ENCODE results near the gene OR14I1. TPM values are rescaled to one million over a fixed set of nuclear protein-coding genes. Genes with fewer than 3 reads are reported as not detected.

The OR14I1 gene
- not detected in 2 replicates for total RNA-seq (2014; rRNA removed; shearing (Covaris generic))

GRCh38 chr1:248702714-248703113 is at the start of gene OR14I1:
Gene OR14I1 (minus strand): TSS chr1:248702766.
- Histone ChIP-seq H3K4me3 (no peak within 1 kb of the TSS), H3K27me3 (replicated peaks) (no peaks in the 10 kb centered on the region), H3K4me1 (replicated peaks) (no peaks in the 10 kb centered on the region), H3K36me3 (no peaks in the 10 kb centered on the region), H3K9me3 (replicated peaks) (0 out of 2 replicates have a peak, but pooled peaks cover 4% of the 10 kb centered on the region), H3K27ac (no peak within 1 kb of the TSS)
- no peak for DNase-seq (ENCODE audit: low read depth in 1 of 2, low spot score in 2 of 2)

GRCh38 chr1:248751635-248752034 is 49.1 kb upstream of the OR14I1 start:
- no peaks in the 10 kb centered on the region for H3K36me3 ChIP-seq
- DNase-seq (ENCODE audit: low read depth in 1 of 2, low spot score in 2 of 2), result no peak
- H3K9me3 ChIP-seq (replicated peaks), result peaks cover 8% of the 10 kb centered on the region
- no peaks in the 10 kb centered on the region for H3K27me3 ChIP-seq (replicated peaks)
- H3K4me3 ChIP-seq, result no peak overlapping the region
- no peak overlapping the region for H3K27ac ChIP-seq
- no peaks in the 10 kb centered on the region for H3K4me1 ChIP-seq (replicated peaks)

- H3K4me3 ChIP-seq, result no peak overlapping the region
- DNase-seq (ENCODE audit: low read depth in 1 of 2, low spot score in 2 of 2), result no peak
- no peaks in the 10 kb centered on the region for H3K36me3 ChIP-seq
- H3K4me1 ChIP-seq (replicated peaks), result no peaks in the 10 kb centered on the region
- H3K27ac ChIP-seq, result no peak overlapping the region
- peaks cover 8% of the 10 kb centered on the region for H3K9me3 ChIP-seq (replicated peaks)
- no peaks in the 10 kb centered on the region for H3K27me3 ChIP-seq (replicated peaks)
Measured at GRCh38 chr1:248751142-248751541, 48.6 kb upstream of the OR14I1 start.

- no peak overlapping the region for H3K4me3 ChIP-seq
- H3K9me3 ChIP-seq (replicated peaks), result peaks cover 8% of the 10 kb centered on the region
- no peaks in the 10 kb centered on the region for H3K27me3 ChIP-seq (replicated peaks)
- DNase-seq (ENCODE audit: low read depth in 1 of 2, low spot score in 2 of 2), result no peak
- H3K4me1 ChIP-seq (replicated peaks), result no peaks in the 10 kb centered on the region
- no peak overlapping the region for H3K27ac ChIP-seq
- H3K36me3 ChIP-seq, result no peaks in the 10 kb centered on the region
Measured at GRCh38 chr1:248750496-248750895, 47.9 kb upstream of the OR14I1 start.

GRCh38 chr1:248748211-248748610 is 45.6 kb upstream of the OR14I1 start:
- Histone ChIP-seq H3K4me1 (replicated peaks) (no peaks in the 10 kb centered on the region), H3K9me3 (replicated peaks) (no peaks in the 10 kb centered on the region), H3K27me3 (replicated peaks) (no peaks in the 10 kb centered on the region), H3K4me3 (no peak overlapping the region), H3K27ac (no peak overlapping the region), H3K36me3 (no peaks in the 10 kb centered on the region)
- DNase-seq (ENCODE audit: low read depth in 1 of 2, low spot score in 2 of 2), result no peak

GRCh38 chr1:248740876-248741275 is 38.3 kb upstream of the OR14I1 start:
- Histone ChIP-seq H3K27me3 (replicated peaks) (no peaks in the 10 kb centered on the region), H3K4me1 (replicated peaks) (no peaks in the 10 kb centered on the region), H3K9me3 (replicated peaks) (peaks cover 4% of the 10 kb centered on the region; the same call in 1 of the 2 replicates), H3K36me3 (no peaks in the 10 kb centered on the region), H3K27ac (no peak overlapping the region), H3K4me3 (no peak overlapping the region)
- no peak for DNase-seq (ENCODE audit: low read depth in 1 of 2, low spot score in 2 of 2)

GRCh38 chr1:248739572-248740205 is 37.1 kb upstream of the OR14I1 start:
- Histone ChIP-seq H3K27me3 (replicated peaks) (no peaks in the 10 kb centered on the region), H3K36me3 (no peaks in the 10 kb centered on the region), H3K27ac (no peak overlapping the region), H3K4me1 (replicated peaks) (no peaks in the 10 kb centered on the region), H3K9me3 (replicated peaks) (peaks cover 7% of the 10 kb centered on the region), H3K4me3 (no peak overlapping the region)
- no peak for DNase-seq (ENCODE audit: low read depth in 1 of 2, low spot score in 2 of 2)

- Histone ChIP-seq H3K4me3 (no peak overlapping the region), H3K36me3 (no peaks in the 10 kb centered on the region), H3K27me3 (replicated peaks) (no peaks in the 10 kb centered on the region), H3K27ac (no peak overlapping the region), H3K9me3 (replicated peaks) (peaks cover 7% of the 10 kb centered on the region), H3K4me1 (replicated peaks) (no peaks in the 10 kb centered on the region)
- no peak for DNase-seq (ENCODE audit: low read depth in 1 of 2, low spot score in 2 of 2)
Measured at GRCh38 chr1:248737457-248737856, 34.9 kb upstream of the OR14I1 start.

GRCh38 chr1:248736977-248737376 is 34.4 kb upstream of the OR14I1 start:
- no peaks in the 10 kb centered on the region for H3K4me1 ChIP-seq (replicated peaks)
- H3K9me3 ChIP-seq (replicated peaks), result peaks cover 7% of the 10 kb centered on the region
- no peak for DNase-seq (ENCODE audit: low read depth in 1 of 2, low spot score in 2 of 2)
- H3K36me3 ChIP-seq, result no peaks in the 10 kb centered on the region
- H3K27ac ChIP-seq, result no peak overlapping the region
- H3K27me3 ChIP-seq (replicated peaks), result no peaks in the 10 kb centered on the region
- no peak overlapping the region for H3K4me3 ChIP-seq

- Histone ChIP-seq H3K4me3 (no peak overlapping the region), H3K4me1 (replicated peaks) (no peaks in the 10 kb centered on the region), H3K36me3 (no peaks in the 10 kb centered on the region), H3K27ac (no peak overlapping the region), H3K27me3 (replicated peaks) (no peaks in the 10 kb centered on the region), H3K9me3 (replicated peaks) (peaks cover 7% of the 10 kb centered on the region)
- DNase-seq (ENCODE audit: low read depth in 1 of 2, low spot score in 2 of 2), result no peak
Measured at GRCh38 chr1:248733566-248733965, 31.0 kb upstream of the OR14I1 start.

GRCh38 chr1:248730507-248731335 is 28.2 kb upstream of the OR14I1 start:
- Histone ChIP-seq H3K4me1 (replicated peaks) (no peaks in the 10 kb centered on the region), H3K4me3 (no peak overlapping the region), H3K27ac (no peak overlapping the region), H3K9me3 (replicated peaks) (peaks cover 4% of the 10 kb centered on the region), H3K36me3 (no peaks in the 10 kb centered on the region), H3K27me3 (replicated peaks) (no peaks in the 10 kb centered on the region)
- DNase-seq (ENCODE audit: low read depth in 1 of 2, low spot score in 2 of 2), result no peak

- H3K4me3 ChIP-seq, result no peak overlapping the region
- H3K36me3 ChIP-seq, result no peaks in the 10 kb centered on the region
- DNase-seq (ENCODE audit: low read depth in 1 of 2, low spot score in 2 of 2), result no peak
- peaks cover 4% of the 10 kb centered on the region; the same call in 1 of the 2 replicates for H3K9me3 ChIP-seq (replicated peaks)
- no peaks in the 10 kb centered on the region for H3K27me3 ChIP-seq (replicated peaks)
- H3K4me1 ChIP-seq (replicated peaks), result no peaks in the 10 kb centered on the region
- H3K27ac ChIP-seq, result no peak overlapping the region
Measured at GRCh38 chr1:248714248-248714647, 11.7 kb upstream of the OR14I1 start.

- Histone ChIP-seq H3K9me3 (replicated peaks) (0 out of 2 replicates have a peak, but pooled peaks cover 4% of the 10 kb centered on the region), H3K4me3 (no peak overlapping the region), H3K27me3 (replicated peaks) (no peaks in the 10 kb centered on the region), H3K27ac (no peak overlapping the region), H3K4me1 (replicated peaks) (no peaks in the 10 kb centered on the region), H3K36me3 (no peaks in the 10 kb centered on the region)
- no peak for DNase-seq (ENCODE audit: low read depth in 1 of 2, low spot score in 2 of 2)
Measured at GRCh38 chr1:248710305-248710900, 7.8 kb upstream of the OR14I1 start.

- Histone ChIP-seq H3K27me3 (replicated peaks) (no peaks in the 10 kb centered on the region), H3K9me3 (replicated peaks) (no peaks in the 10 kb centered on the region), H3K4me1 (replicated peaks) (no peaks in the 10 kb centered on the region), H3K27ac (no peak overlapping the region), H3K36me3 (no peaks in the 10 kb centered on the region), H3K4me3 (no peak overlapping the region)
- DNase-seq (ENCODE audit: low read depth in 1 of 2, low spot score in 2 of 2), result no peak
Measured at GRCh38 chr1:248704606-248705005, 2.0 kb upstream of the OR14I1 start.

Data from SJSA1 (cell line).